SK-N-SH (cell line): ENCODE results near the gene CXXC4. TPM values are rescaled to one million over a fixed set of nuclear protein-coding genes. Genes with fewer than 3 reads are reported as not detected.
A peak's percentile ranks its signal among the peaks of the same experiment; 100 is the strongest.

Experiments
- CTCF ChIA-PET: fragments of 300-600, 350-600 bp; formaldehyde crosslinking; extraction: SDS; loops from one replicate; lab custom pipeline; 2021; lab: Yijun Ruan, JAX
- POLR2A ChIA-PET: fragments of 350-600 bp; sonication (Branson Sonifier 250); formaldehyde crosslinking; extraction: SDS; loops from one replicate; lab custom pipeline; 2020; ENCODE audit warnings: antibody characterized with exemption, inconsistent platforms; lab: Yijun Ruan, JAX
- DNase-seq: peaks from one replicate; pipeline ENCODE4 v3.0.0; 2012
- H2AFZ ChIP-seq: fragments of 200-600 bp; sonication (generic); 2 replicates; pipeline ENCODE4 v1.8.1; 2016; ENCODE audit warnings: antibody characterized with exemption, mild to moderate bottlenecking, low read depth
- H3F3A ChIP-seq: fragments of 200-600 bp; sonication (generic); replicated peaks from 2 replicates; pipeline ENCODE3; 2016; ENCODE audit warnings: antibody characterized with exemption, mild to moderate bottlenecking; ENCODE audit not compliant: insufficient read depth
- H3K27ac ChIP-seq, 2 experiments: fragments of 200-500 bp in 1 of 2; fragments of 200-600 bp in 1 of 2; sonication (Bioruptor generic) in 1 of 2; sonication (generic), shearing (Covaris generic) in 1 of 2; 2 replicates each; pipeline versions ENCODE4 v1.5.1 to v1.6.1; 2014 to 2016; ENCODE audit warnings: low read depth in 2 of 2, inconsistent platforms in 1 of 2, low read length in 1 of 2, mild to moderate bottlenecking in 1 of 2, mixed read lengths in 1 of 2
- H3K27me3 ChIP-seq: fragments of 200-600 bp; sonication (generic), shearing (Covaris generic); 2 replicates; pipeline ENCODE4 v1.6.1; 2016; ENCODE audit warnings: mixed run types; ENCODE audit not compliant: insufficient read depth
- H3K36me3 ChIP-seq, 2 experiments: fragments of 200-500 bp in 1 of 2; fragments of 200-600 bp in 1 of 2; sonication (Bioruptor generic) in 1 of 2; sonication (generic) in 1 of 2; replicated peaks in 1 of 2; 2 replicates each; pipeline versions ENCODE3 to v1.5.1; 2014 to 2016; ENCODE audit warnings: low read length in 1 of 2, mild to moderate bottlenecking in 1 of 2; ENCODE audit not compliant: insufficient read depth in 2 of 2, control insufficient read depth in 1 of 2
- H3K4me1 ChIP-seq, 2 experiments: fragments of 200-500 bp in 1 of 2; fragments of 200-600 bp in 1 of 2; sonication (Bioruptor generic) in 1 of 2; sonication (generic), shearing (Covaris generic) in 1 of 2; 2 replicates each; pipeline versions ENCODE4 v1.5.1 to v1.6.1; 2014 to 2016; ENCODE audit warnings: low read depth in 1 of 2, low read length in 1 of 2, mixed run types in 1 of 2; ENCODE audit not compliant: insufficient read depth in 2 of 2, control insufficient read depth in 1 of 2
- H3K4me2 ChIP-seq: fragments of 200-600 bp; sonication (generic), shearing (Covaris generic); 2 replicates; pipeline ENCODE4 v1.6.1; 2017; ENCODE audit warnings: mixed run types
- H3K4me3 ChIP-seq, 2 experiments: fragments of 200-500 bp in 1 of 2; fragments of 200-600 bp in 1 of 2; sonication (Bioruptor generic) in 1 of 2; sonication (generic), shearing (Covaris generic) in 1 of 2; 2 replicates each; pipeline versions ENCODE4 v1.5.1 to v1.8.1; 2014 to 2016; ENCODE audit warnings: low read depth in 2 of 2, inconsistent platforms in 1 of 2, low read length in 1 of 2, mild to moderate bottlenecking in 1 of 2, mixed read lengths in 1 of 2, moderate library complexity in 1 of 2
- H3K79me2 ChIP-seq: fragments of 200-600 bp; sonication (generic); 2 replicates; pipeline ENCODE4 v1.8.1; 2017; ENCODE audit warnings: mild to moderate bottlenecking; ENCODE audit not compliant: insufficient read depth
- H3K9ac ChIP-seq: fragments of 200-600 bp; sonication (generic); 2 replicates; pipeline ENCODE4 v1.6.1; 2017; ENCODE audit warnings: mixed run types
- H3K9me2 ChIP-seq: fragments of 200-600 bp; sonication (generic); 2 replicates; pipeline ENCODE4 v1.6.1; 2017; ENCODE audit warnings: mixed run types
- H3K9me3 ChIP-seq: fragments of 200-600 bp; sonication (generic); 2 replicates; pipeline ENCODE4 v1.6.1; 2017; ENCODE audit warnings: mixed run types, mild to moderate bottlenecking, moderate library complexity
- H4K20me1 ChIP-seq: fragments of 200-600 bp; sonication (generic); 2 replicates; pipeline ENCODE4 v1.6.1; 2017; ENCODE audit warnings: mild to moderate bottlenecking, mixed run types; ENCODE audit not compliant: insufficient read depth
- CHD2 ChIP-seq: fragments of 150-350 bp; IDR thresholded peaks from 2 replicates; pipeline ENCODE4 v1.6.1; 2018; ENCODE audit warnings: low read length; ENCODE audit not compliant: partially characterized antibody
- EP300 ChIP-seq, 2 experiments: IDR thresholded peaks; 2 replicates each; pipeline versions ENCODE4 v1.4.0 to v1.6.1; 2012; ENCODE audit warnings: borderline replicate concordance in 1 of 2, low read depth in 1 of 2, low read length in 1 of 2
- FOXJ3 ChIP-seq: sonication (generic); formaldehyde crosslinking; IDR thresholded peaks from 2 replicates; pipeline ENCODE4 v1.5.1; 2020; ENCODE audit warnings: mild to moderate bottlenecking, missing genetic modification reagents
- MAX ChIP-seq: IDR thresholded peaks from 2 replicates; pipeline ENCODE4 v1.4.0; 2012; ENCODE audit warnings: low read depth
- MXI1 ChIP-seq: IDR thresholded peaks from 2 replicates; pipeline ENCODE4 v1.6.1; 2012; ENCODE audit warnings: mild to moderate bottlenecking, low read depth, low read length, improper control_type of control experiment
- NFIC ChIP-seq: IDR thresholded peaks from 2 replicates; pipeline ENCODE4 v1.4.0; 2012; ENCODE audit warnings: borderline replicate concordance
- RAD21 ChIP-seq: IDR thresholded peaks from 2 replicates; pipeline ENCODE4 v1.6.1; 2012; ENCODE audit warnings: mild to moderate bottlenecking, low read length
- REST ChIP-seq: IDR thresholded peaks from 2 replicates; pipeline ENCODE4 v1.6.1; 2012; ENCODE audit warnings: mild to moderate bottlenecking, low read depth, low read length, moderate library complexity
- RFX5 ChIP-seq: IDR thresholded peaks from 2 replicates; pipeline ENCODE4 v1.6.1; 2012; ENCODE audit warnings: mild to moderate bottlenecking, improper control_type of control experiment, low read length
- WGBS: methylation state at CpG from one replicate; pipeline ENCODE4 v1.1.6; 2017; ENCODE audit warnings: low lambda C conversion rate; 5-methylcytosine and 5-hydroxymethylcytosine counted together
- polyA plus RNA-seq, 3 experiments: library from polyadenylated mRNA; depleted of rRNA; stranded (reverse); fragments of >200 nt; gene quantifications; 2 replicates each; pipeline ENCODE4 v1.2.3, GENCODE V29; 2012

The CXXC4 gene
- polyA plus RNA-seq (2012; rRNA removed): 0.02 and 0.06 TPM in 2 replicates
- polyA plus RNA-seq (2012; cell fraction: cytosol; rRNA removed): 0.06 and 0.09 TPM in 2 replicates
- 0.01 and 0.14 TPM in 2 replicates for polyA plus RNA-seq (2012; cell fraction: nucleus; rRNA removed)

DNA sequence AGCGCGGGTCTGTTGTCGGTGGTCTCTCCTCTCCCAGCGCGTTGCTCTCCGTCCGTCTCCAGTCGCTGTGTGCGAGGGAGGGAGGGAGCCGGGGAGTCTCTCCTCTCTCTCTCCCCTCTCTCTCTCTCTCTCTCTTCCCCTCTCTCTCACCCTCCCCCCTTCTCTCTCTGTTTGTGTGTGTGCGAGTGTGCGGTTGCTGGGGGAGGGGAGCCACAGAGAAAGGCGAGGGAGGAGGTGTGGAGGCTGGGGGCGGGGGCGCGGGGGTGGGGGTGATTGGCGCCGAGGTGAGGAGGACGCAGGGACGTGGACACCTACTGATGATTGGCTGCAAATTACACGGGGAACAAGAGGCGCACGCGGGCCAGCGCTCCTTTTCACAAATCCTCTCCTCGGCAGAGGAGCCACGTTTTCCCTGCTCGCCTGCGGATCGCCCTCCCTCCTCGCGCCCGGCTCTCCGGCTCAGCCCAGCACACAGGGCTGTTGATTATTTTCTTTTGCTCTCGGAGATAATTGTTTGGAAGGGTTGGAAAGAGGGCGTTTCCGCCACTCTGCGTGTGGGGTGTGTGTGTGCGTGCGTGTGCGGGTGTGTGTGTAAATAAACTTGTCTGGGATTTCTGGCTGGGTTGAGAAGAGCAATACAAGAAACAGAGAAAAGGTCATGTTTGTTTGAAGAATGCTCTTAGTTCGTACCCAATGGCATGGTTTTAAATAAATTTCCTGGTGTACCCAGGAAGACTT, at the start of gene CXXC4:
Gene CXXC4, minus strand, starts transcription at position 73 of the 738 bp plus-strand sequence. CDS start 3,092 bp downstream, outside the sequence.
- Histone ChIP-seq H3K9ac (no peak within 1 kb of the TSS), H3K4me1 (peaks cover 0 to 10% of the 10 kb centered on the region in 2 experiments; a peak in 2 of 4 replicates), H3K9me2 (no peaks in the 10 kb centered on the region), H2AFZ (peak within 1 kb of the TSS; percentile 67; the same call in 1 of the 2 replicates), H3K27me3 (peaks cover 17% of the 10 kb centered on the region; the same call in 1 of the 2 replicates), H3K79me2 (no peaks in the 10 kb centered on the region), H3K36me3 (no peaks in the 10 kb centered on the region), H3K4me2 (peak within 1 kb of the TSS; percentile 93), H3K4me3 (peak within 1 kb of the TSS; percentile 44 to 68), H3F3A (no peaks in the 10 kb centered on the region), H3K27ac (peak within 1 kb of the TSS in 1 of 2 experiments; percentile 62; a peak in 2 of 4 replicates), H4K20me1 (no peaks in the 10 kb centered on the region), H3K9me3 (no peaks in the 10 kb centered on the region)
- no peak for TF ChIP-seq RFX5
- TF ChIP-seq EP300 (IDR thresholded peaks at IDR 0.05; ENCODE audit: borderline replicate concordance in 1 of 2, low read depth in 1 of 2, low read length in 1 of 2): no peak
- TF ChIP-seq MXI1: peak; percentile 49
- peak; percentile 93 for TF ChIP-seq CHD2
- no peak for TF ChIP-seq NFIC
- TF ChIP-seq REST: no peak
- TF ChIP-seq MAX: 0 out of 2 replicates have a peak, but pooled peaks have one; percentile 61
- 0 out of 2 replicates have a peak, but pooled peaks have one; percentile 26 for TF ChIP-seq FOXJ3
- TF ChIP-seq RAD21: no peak
- peak; percentile 77 for DNase-seq
- WGBS: under 1% methylated on average over 36 of the region's 42 CpGs
- CTCF ChIA-PET: no interaction called here
- POLR2A ChIA-PET: no interaction called here

- Histone ChIP-seq H3K4me3 (no peak overlapping the region), H2AFZ (no peak overlapping the region), H3K79me2 (no peaks in the 10 kb centered on the region), H4K20me1 (no peaks in the 10 kb centered on the region)
- CTCF ChIA-PET: no interaction called here
- no peak for TF ChIP-seq FOXJ3
- TF ChIP-seq, all 33 proteins: peak for 0
- POLR2A ChIA-PET: no interaction called here
- H3K9ac ChIP-seq: no peak overlapping the region
- WGBS: 3% methylated on average over 1 of the region's 1 CpG
- H3K4me2 ChIP-seq: no peak overlapping the region
- no peak for DNase-seq
- H3F3A ChIP-seq: no peaks in the 10 kb centered on the region
- no peaks in the 10 kb centered on the region for H3K36me3 ChIP-seq
- H3K4me1 ChIP-seq: no peaks in the 10 kb centered on the region
- no peak overlapping the region for H3K27ac ChIP-seq
- no peaks in the 10 kb centered on the region for H3K27me3 ChIP-seq
- H3K9me3 ChIP-seq: no peaks in the 10 kb centered on the region
- no peaks in the 10 kb centered on the region for H3K9me2 ChIP-seq
Observed at GRCh38 chr4:104533156-104533555, 38.5 kb upstream of the CXXC4 start.
